ENCODE measurements around the gene ENHO.

The ENHO gene

GRCh38 chr9:34558919-34559623 lies 36.3 kb upstream of the ENHO start:
- DNase-seq (ENCODE audit: low read depth in 1 of 2, low spot score in 1 of 2): no peak
- no peak overlapping the region for H3K4me3 ChIP-seq (replicated peaks; ENCODE audit: insufficient read depth, low read length)
- peaks cover 21% of the 10 kb centered on the region for H3K27me3 ChIP-seq (ENCODE audit: insufficient read depth, poor library complexity, severe bottlenecking)
- no peak overlapping the region for H3K27ac ChIP-seq (replicated peaks)
- TF ChIP-seq GABPA (IDR thresholded peaks at IDR 0.05; ENCODE audit: low read depth): no peak
- TF ChIP-seq POLR2AphosphoS5 (IDR thresholded peaks at IDR 0.05; ENCODE audit: low read depth): no peak
- no peak for TF ChIP-seq REST (IDR thresholded peaks at IDR 0.05; ENCODE audit: insufficient replicate concordance, low read depth)
- no peak for TF ChIP-seq SPI1 (IDR thresholded peaks at IDR 0.05; ENCODE audit: borderline replicate concordance, low read depth)
- TF ChIP-seq CTCF (IDR thresholded peaks at IDR 0.05; ENCODE audit: insufficient read depth, low read length): no peak

GRCh38 chr9:34558364-34558763 lies 35.6 kb upstream of the ENHO start:
- Histone ChIP-seq H3K4me3 (replicated peaks; ENCODE audit: insufficient read depth, low read length) (no peak overlapping the region), H3K27me3 (ENCODE audit: insufficient read depth, poor library complexity, severe bottlenecking) (peaks cover 24% of the 10 kb centered on the region), H3K27ac (replicated peaks) (no peak overlapping the region)
- no peak for DNase-seq (ENCODE audit: low read depth in 1 of 2, low spot score in 1 of 2)
- TF ChIP-seq GABPA (IDR thresholded peaks at IDR 0.05; ENCODE audit: low read depth) (no peak), POLR2AphosphoS5 (IDR thresholded peaks at IDR 0.05; ENCODE audit: low read depth) (no peak), CTCF (IDR thresholded peaks at IDR 0.05; ENCODE audit: insufficient read depth, low read length) (no peak), SPI1 (IDR thresholded peaks at IDR 0.05; ENCODE audit: borderline replicate concordance, low read depth) (no peak), REST (IDR thresholded peaks at IDR 0.05; ENCODE audit: insufficient replicate concordance, low read depth) (no peak)

GRCh38 chr9:34557426-34558321 lies 34.9 kb upstream of the ENHO start:
- Histone ChIP-seq H3K27me3 (ENCODE audit: insufficient read depth, poor library complexity, severe bottlenecking) (peaks cover 24% of the 10 kb centered on the region), H3K27ac (replicated peaks) (no peak overlapping the region), H3K4me3 (replicated peaks; ENCODE audit: insufficient read depth, low read length) (no peak overlapping the region)
- DNase-seq (ENCODE audit: low read depth in 1 of 2, low spot score in 1 of 2): no peak
- TF ChIP-seq GABPA (IDR thresholded peaks at IDR 0.05; ENCODE audit: low read depth) (no peak), POLR2AphosphoS5 (IDR thresholded peaks at IDR 0.05; ENCODE audit: low read depth) (no peak), CTCF (IDR thresholded peaks at IDR 0.05; ENCODE audit: insufficient read depth, low read length) (no peak), SPI1 (IDR thresholded peaks at IDR 0.05; ENCODE audit: borderline replicate concordance, low read depth) (no peak), REST (IDR thresholded peaks at IDR 0.05; ENCODE audit: insufficient replicate concordance, low read depth) (no peak)
